ENCODE data around the gene NLRP10. TPM values are rescaled to one million over a fixed set of nuclear protein-coding genes. Genes with fewer than 3 reads are reported as not detected.

The NLRP10 gene
- total and polyA plus RNA-seq, 2 of the 13 experiments (the other 11 are each of a cell fraction or from before 2014, with no cell fraction given): not detected

GRCh38 chr11:7986768-7987559, 21.7 kb upstream of the NLRP10 start, which contains the start of gene EIF3F (continued):
- TF ChIP-seq ZNF44 (CRISPR knock-in tag; IDR thresholded peaks at IDR 0.05): no peak
- TF ChIP-seq CEBPG (CRISPR knock-in tag; IDR thresholded peaks at IDR 0.05): no peak
- TF ChIP-seq ZFP91 (CRISPR knock-in tag; IDR thresholded peaks at IDR 0.05; ENCODE audit: borderline replicate concordance): peak; percentile 74; the same call in 1 of the 2 replicates

- WGBS (ENCODE audit: low lambda C conversion rate): no CpG with 5 or more reads among the region's 7 CpGs
- in situ Hi-C loops (cut with HindIII; ENCODE audit: extremely low pct_ligation_motif_present, low pct_unique_long_range_greater_than_20kb) (no loop called here), intact Hi-C loops (cut with micrococcal nuclease; ENCODE audit: unreplicated experiment) (no loop called here)
- no TSS peak for BruUV-seq (replicated peaks)
- Histone ChIP-seq H3K4me2 (ENCODE audit: low read depth, low read length) (no peak overlapping the region), H3K4me1 (ENCODE audit: insufficient read depth, low read length) (peaks cover 20% of the 10 kb centered on the region), H3K36me3 (replicated peaks in 1 of 2; ENCODE audit: control insufficient read depth in 1 of 2, insufficient read depth in 2 of 2, low read length in 2 of 2) (peaks cover 2 to 4% of the 10 kb centered on the region in 2 experiments; a peak in 2 of 5 replicates), H3K79me2 (ENCODE audit: insufficient read depth, low read length) (peaks cover 16% of the 10 kb centered on the region), H3K27ac (ENCODE audit: extremely low read length, insufficient read depth, low read length) (no peak overlapping the region), H3K4me3 (replicated peaks in 1 of 3; ENCODE audit: insufficient read depth in 1 of 3, low read depth in 2 of 3, low read length in 3 of 3) (no peak overlapping the region), H3K9me3 (ENCODE audit: low read length) (no peaks in the 10 kb centered on the region), H2AFZ (ENCODE audit: low read length) (no peak overlapping the region), H3K27me3 (ENCODE audit: control insufficient read depth in 1 of 2, insufficient read depth in 2 of 2, low read length in 2 of 2) (peaks cover 0 to 3% of the 10 kb centered on the region in 2 experiments; a peak in 2 of 5 replicates), H4K20me1 (ENCODE audit: insufficient read depth, low read length) (no peaks in the 10 kb centered on the region; the same call in 1 of the 2 replicates), H3K9ac (ENCODE audit: insufficient read depth, low read depth, low read length) (no peak overlapping the region)
- ATAC-seq: no peak
- ChIA-PET POLR2A (no interaction called here), CTCF (ENCODE audit: low intra/inter-chr PET ratio, low total read pairs) (no interaction called here)
- no peak for FAIRE-seq
- DNase-seq (ENCODE audit: low spot score): no peak
- TF ChIP-seq ZNF256 (CRISPR knock-in tag; conservative IDR thresholded peaks at IDR 0.05) (no peak), ZNF512B (CRISPR knock-in tag; IDR thresholded peaks at IDR 0.05; ENCODE audit: borderline replicate concordance) (no peak), ZBTB2 (CRISPR knock-in tag; IDR thresholded peaks at IDR 0.05; ENCODE audit: low read depth) (no peak)
Observed at GRCh38 chr11:7983832-7984590, 18.8 kb upstream of the NLRP10 start.
